Measurements from ENCODE around the gene DISP2. TPM values are rescaled to one million over a fixed set of nuclear protein-coding genes. Genes with fewer than 3 reads are reported as not detected.

Gene DISP2
- total RNA-seq, 4 donors from 2014 or later, result under 0.01 to 1.1 (median 0.12) TPM

- DNase-seq (ENCODE audit: low spot score) (no peak), ATAC-seq (ENCODE audit: low FRiP score) (no peak)
- TF ChIP-seq CTCF (IDR thresholded peaks at IDR 0.05), result no peak
These were observed 11.2 kb upstream of the DISP2 start for GRCh38 chr15:40346579-40347558.

GRCh38 chr15:40347559-40348473 lies 10.2 kb upstream of the DISP2 start:
- DNase-seq (ENCODE audit: low spot score) (no peak), ATAC-seq (ENCODE audit: low FRiP score) (no peak)
- TF ChIP-seq CTCF (IDR thresholded peaks at IDR 0.05), result no peak

- ATAC-seq (ENCODE audit: low FRiP score) (no peak), DNase-seq (ENCODE audit: low spot score) (no peak)
- TF ChIP-seq CTCF (IDR thresholded peaks at IDR 0.05), result no peak
These were observed 9.5 kb upstream of the DISP2 start for GRCh38 chr15:40348474-40348870.

- no peak for TF ChIP-seq CTCF (IDR thresholded peaks at IDR 0.05)
- DNase-seq (ENCODE audit: low spot score) (no peak), ATAC-seq (ENCODE audit: low FRiP score) (no peak)
These were observed 8.9 kb upstream of the DISP2 start for GRCh38 chr15:40349163-40349562.

- no peak for ATAC-seq (ENCODE audit: low FRiP score)
- no peak for TF ChIP-seq CTCF (IDR thresholded peaks at IDR 0.05)
- no peak for DNase-seq (ENCODE audit: low spot score)
These were observed 5.6 kb upstream of the DISP2 start for GRCh38 chr15:40352281-40352901.

GRCh38 chr15:40353697-40354096 lies 4.3 kb upstream of the DISP2 start:
- no peak for DNase-seq (ENCODE audit: low spot score)
- no peak for TF ChIP-seq CTCF (IDR thresholded peaks at IDR 0.05)
- no peak for ATAC-seq (ENCODE audit: low FRiP score)

Measured in omental fat pad (tissue), 4 donors.